Measurements from ENCODE around the gene CADPS.

Gene CADPS

DNA sequence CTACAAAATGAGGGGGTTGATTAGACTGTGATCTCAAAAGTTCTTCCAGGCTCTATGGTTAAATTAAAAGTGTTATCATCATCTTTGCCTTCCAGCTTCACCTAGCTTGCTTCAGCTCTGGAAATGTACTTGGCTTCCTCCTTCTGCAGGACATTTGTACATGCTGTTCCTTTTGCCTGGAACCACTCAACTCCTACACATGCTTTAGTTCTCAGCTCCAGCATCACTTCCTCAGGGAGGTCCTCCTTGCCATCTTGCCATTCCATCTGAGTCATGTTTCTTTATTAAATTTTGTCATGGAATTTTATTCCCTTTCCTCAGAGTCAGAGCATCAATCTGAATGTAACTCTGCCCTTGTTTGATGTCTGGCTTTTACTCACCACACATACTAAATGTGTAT, 343.2 kb downstream of the CADPS start:
- no peak for DNase-seq (ENCODE audit: extremely low read depth in 1 of 2, low read depth in 1 of 2)

DNA sequence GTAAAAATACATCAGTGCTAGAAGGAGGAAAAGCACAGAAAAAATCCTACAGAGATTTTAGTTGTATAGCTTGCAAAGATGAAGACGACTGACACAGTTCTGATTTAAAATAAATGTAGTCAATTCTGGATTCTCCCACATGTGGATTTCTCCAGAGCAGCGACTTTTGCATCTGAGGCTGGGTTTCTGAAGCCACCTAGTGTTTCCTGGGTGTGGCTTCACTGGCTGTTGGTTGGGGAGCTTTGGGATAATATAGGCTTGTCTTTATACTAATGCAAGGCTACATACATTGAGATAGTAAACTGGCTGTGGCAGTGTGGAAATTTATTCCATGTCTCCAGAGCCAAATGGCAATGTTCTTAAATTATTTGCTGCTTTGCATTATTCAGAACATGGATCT, 343.7 kb downstream of the CADPS start:
- no peak for DNase-seq (ENCODE audit: extremely low read depth in 1 of 2, low read depth in 1 of 2)

DNA sequence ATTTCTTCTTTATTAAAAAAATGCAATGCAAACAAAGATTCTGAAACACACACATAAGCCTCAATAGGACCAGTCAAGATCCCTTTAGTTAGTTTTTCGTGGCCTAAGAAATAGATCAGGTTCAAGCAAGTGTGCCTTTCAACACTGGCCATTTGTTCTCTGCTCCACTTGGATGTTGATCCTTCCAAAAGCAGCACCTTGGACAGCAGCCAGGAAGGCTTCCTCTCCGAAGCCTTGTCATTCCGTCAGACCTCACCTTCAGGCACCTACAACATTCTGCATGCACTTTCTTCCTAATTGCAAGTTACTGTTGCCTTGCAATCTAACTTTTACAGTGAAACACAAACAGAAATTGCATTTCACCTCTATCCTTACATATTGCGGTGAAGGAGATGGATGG, 346.0 kb downstream of the CADPS start:
- no peak for DNase-seq (ENCODE audit: extremely low read depth in 1 of 2, low read depth in 1 of 2)

DNA sequence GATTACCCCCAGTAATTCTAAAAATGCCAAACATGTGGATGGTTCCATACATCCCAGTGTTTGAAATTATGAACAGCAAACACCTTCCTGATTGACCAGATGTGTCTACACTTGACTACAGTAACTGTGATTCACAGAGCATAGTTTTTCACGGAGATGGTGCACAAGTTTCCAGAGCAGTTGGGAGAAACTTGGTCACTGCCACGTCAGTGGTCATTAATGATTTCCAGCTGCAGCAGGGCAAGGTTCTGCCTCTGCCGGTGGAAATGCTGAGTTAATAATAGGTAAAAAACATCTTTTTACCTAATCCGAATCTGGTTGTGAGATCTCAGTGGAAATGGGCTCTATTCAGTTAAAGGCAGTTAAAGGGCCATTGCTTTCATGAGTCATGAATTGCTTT, 347.7 kb downstream of the CADPS start:
- DNase-seq (ENCODE audit: extremely low read depth in 1 of 2, low read depth in 1 of 2), result no peak

DNA sequence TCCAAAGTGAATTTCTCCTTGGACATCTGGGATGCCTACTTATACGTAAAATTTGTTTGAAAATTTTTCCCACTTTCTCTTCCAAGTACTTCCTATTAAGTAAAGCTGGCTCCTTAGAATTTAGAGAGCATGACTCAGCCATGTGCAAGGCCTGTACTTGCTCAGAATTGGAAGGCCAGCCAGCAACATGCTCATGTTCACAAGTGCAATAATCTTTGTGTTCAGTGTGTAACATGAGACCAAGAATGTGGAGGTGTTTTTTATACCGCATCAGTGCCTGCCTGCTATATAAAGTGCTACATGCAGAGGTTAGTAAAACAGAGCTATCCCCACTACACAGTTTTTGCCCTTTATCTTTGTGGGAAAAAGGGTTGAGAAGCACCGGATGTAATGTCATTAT, 349.9 kb downstream of the CADPS start:
- DNase-seq (ENCODE audit: extremely low read depth in 1 of 2, low read depth in 1 of 2), result no peak

DNA sequence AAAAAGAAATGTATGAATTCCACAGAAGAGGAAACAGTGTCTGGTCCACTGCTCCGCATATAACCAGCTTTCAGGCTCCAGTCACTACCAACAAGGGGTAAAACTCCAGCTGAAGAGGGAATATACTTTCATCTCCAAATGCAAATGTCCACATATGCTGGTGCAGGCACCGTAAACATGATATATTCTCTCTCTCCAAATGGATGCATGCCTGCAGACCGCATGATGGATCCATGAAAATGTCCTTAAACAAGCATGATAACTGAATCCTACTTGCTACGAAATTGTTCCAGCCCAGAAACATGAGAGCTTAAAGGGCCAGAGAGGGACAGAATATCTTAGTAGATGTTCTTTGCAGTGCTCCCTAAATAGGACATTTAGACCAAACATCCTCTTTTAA, 351.5 kb downstream of the CADPS start:
- DNase-seq (ENCODE audit: extremely low read depth in 1 of 2, low read depth in 1 of 2), result no peak

DNA sequence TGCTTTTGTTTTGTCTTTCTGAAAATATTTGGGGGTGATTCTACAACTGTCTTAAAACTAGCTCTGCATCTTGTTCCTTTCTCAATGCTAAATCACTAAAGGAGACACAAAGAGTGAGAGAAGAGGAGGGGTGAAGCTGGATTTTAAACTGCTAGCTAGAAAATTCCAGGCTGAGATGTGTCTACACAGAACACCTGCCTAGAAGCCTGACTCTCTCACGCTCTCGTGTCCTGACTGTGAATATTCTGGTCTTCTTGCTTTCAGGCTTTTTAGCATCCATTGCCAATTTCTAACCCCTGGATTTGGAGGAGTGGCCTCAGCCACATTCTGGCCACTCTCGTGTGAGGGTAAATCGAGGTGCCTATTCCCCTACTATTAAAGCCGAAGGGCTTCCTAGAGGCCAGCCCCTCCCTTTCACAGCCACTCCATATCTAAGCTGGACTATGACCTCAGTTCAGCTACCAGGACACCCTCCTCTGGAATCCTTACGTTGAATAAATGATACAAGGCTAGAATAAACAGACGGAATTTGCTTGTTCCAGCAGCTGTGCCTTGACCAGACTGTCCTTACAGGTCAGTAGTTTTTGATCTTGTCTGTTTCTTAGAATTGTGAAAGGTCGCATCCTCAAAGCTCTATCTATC, 353.6 kb downstream of the CADPS start:
- DNase-seq (ENCODE audit: extremely low read depth in 1 of 2, low read depth in 1 of 2), result no peak

DNA sequence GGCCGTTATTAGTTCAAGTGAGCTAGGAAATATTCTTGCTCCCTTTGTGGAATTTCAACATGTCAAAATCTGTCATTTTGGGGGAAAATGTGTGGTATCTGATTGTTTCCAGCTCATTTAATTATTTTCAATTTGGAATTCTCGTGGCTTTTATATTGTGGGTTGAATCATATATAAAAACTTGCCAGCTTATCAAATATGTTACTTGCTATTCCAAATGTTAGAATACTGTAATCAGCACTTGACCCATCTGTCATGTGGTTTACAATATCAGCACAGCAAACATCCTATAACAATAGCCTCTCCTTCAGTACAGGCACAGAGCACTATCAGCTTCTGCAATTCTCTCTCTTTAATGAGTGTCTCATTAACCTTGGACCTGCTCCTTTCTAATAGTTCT, 371.7 kb downstream of the CADPS start:
- DNase-seq (ENCODE audit: extremely low read depth in 1 of 2, low read depth in 1 of 2), result no peak

DNA sequence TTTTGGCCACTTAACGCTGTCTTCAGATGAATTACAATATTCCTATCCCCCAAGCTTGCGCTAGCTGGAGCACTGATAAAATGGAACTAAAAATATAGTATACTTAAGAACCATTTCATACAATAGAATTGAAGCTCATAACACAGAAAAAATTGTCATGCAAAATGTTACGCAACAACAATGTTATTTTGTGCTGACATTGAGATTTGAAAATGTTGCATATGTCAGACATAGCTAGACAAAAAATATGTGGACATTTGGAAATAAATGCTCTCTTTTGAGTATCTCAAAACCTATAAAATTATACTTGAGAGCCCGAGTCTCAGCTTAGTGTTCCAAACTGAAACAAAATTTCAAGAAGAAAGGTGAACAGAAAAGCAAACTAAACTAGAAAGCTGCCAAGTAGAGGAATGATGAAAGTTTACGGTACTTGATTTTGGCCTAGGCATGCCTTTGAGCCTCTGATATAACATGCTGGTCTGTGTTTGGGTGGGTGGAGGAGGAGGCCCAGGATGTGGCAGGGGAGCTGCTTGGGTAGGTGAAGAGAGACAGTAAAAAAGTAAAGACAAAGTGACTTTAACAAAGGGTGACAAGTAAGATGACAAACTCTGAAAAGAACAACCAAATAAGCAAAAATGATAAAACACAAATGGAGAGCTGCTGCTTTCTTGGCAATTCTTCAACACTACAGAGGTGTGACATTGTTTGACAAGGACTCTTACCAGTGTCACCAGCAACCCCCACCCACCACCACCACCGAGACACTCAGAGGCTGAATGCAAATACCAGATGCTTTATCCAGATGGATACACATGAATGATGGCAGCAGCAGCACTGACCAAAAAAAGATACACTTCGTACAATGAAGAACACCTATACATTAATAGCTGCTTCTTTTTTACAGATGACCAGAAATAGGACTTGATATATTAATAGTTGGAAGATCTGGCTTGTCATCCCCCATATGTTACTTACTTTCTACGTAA, 372.6 kb downstream of the CADPS start:
- no peak for DNase-seq (ENCODE audit: extremely low read depth in 1 of 2, low read depth in 1 of 2)

DNA sequence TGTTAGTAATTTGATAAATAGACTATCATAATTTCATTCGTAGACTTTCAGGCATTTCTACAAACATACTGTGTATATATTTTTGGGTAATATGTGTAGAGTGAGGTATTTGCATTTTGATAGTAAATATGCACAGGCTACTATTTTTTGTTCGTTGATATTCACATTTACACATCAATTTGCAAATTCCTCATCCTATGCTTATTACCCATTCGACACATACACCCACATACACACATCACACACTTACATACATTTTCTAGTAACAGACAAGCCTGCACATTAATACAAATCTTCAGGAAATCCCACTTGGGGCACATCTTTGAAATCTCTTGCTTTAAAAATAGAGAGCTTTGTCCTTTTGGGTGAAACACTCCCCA, 373.9 kb downstream of the CADPS start:
- DNase-seq (ENCODE audit: extremely low read depth in 1 of 2, low read depth in 1 of 2), result no peak

DNA sequence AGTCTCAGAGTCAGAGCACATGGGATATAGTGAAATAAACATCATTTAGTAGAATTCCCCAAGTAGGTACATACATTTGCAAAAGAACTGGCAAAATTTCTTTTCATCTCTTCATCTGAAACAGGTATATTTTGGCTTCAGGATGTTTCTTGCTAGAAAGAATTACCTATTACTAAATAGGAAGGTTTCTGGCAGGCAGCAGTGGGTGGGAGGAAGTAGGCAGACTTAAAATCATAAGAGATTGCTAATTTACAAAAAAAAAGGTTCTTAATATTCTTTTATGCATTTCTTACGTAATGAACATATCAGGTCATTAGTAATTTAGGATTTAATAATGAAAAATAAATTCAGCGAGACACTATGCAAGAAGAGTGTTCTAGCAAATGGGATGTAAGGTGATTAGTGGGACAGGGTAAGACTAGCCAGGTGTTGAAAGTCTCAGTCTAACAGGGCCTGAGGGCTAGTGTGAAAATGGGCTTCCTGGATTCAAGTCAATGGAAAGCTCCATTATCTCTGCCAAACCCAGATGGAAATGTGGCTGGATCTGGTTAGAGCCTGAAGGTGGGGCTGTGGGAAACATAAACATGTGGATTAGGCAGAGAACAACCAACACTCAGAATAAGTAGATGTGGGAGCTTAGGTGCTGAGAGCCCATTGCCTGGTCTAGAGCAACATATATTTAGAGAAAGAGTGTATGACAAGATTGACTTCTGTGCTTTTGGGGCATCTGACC, 374.5 kb downstream of the CADPS start:
- no peak for DNase-seq (ENCODE audit: extremely low read depth in 1 of 2, low read depth in 1 of 2)

DNA sequence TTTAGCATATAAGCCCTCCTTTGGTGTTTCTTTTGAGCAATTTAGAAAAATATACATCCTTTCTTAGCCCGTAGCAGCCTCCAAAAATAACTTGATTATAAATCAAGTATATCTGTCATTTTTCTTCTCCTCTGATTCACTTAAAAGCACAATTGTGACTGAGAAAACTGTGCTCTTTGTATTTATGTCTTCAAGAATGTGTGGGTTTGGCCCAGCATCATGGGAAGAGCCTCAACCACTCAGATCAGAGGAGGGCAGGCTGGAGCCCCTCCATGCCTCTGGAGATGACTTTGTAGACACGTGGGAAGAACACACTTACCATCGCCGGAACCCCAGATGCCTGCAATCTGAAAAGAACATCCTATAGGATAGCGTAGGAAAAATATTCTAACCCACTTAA, 378.1 kb downstream of the CADPS start:
- DNase-seq (ENCODE audit: extremely low read depth in 1 of 2, low read depth in 1 of 2), result no peak

DNA sequence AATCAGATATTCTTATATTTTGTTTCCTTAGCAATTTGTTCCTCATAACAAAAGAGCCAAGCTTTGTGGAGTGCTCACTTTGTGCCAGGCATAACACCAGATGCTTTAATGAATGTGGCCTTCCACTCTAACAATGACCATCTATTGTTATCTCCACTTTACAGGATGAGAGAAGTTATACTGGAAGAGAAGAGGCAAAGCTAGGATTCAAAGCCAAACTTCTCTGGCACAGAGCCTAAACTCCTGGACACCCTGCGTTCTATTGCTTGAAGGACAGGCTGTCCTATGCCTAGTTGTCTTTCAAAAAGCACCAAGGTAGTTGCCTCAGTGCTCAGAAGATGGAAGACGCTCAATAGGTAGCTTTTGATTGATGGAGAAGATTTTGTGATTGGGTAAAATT, 378.7 kb downstream of the CADPS start:
- DNase-seq (ENCODE audit: extremely low read depth in 1 of 2, low read depth in 1 of 2), result no peak

DNA sequence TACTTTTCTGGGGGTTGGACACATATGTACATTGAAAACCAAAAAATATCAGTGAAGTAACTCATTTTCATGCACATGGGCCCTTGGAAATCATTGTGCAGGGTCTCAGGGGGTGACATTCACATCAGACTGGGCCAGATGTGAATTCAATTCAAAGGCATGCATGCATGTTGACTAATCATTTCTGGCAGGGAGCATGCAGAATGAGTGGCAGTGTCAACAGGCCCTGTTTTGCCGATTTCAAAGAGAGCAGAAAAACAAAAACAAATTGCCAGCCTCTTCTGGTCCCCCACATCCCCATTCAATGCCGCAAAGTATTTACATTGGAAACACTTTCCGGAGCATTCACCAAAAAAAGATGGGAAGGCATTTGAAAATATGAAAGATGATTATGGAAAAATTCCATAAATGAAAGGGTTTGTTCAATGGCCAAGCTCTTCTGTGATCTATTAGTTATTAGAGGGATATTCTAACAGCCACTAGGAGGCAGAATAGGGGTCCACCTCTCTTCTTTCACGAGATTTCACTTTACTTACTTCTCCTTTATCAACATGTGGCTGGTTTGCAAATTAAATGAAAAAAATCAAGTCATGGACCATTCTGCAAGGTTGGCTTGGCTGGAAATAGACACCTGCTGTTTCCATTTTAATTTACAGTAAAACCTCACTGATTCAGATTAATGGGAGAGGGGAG, 382.0 kb downstream of the CADPS start:
- DNase-seq (ENCODE audit: extremely low read depth in 1 of 2, low read depth in 1 of 2), result no peak

DNA sequence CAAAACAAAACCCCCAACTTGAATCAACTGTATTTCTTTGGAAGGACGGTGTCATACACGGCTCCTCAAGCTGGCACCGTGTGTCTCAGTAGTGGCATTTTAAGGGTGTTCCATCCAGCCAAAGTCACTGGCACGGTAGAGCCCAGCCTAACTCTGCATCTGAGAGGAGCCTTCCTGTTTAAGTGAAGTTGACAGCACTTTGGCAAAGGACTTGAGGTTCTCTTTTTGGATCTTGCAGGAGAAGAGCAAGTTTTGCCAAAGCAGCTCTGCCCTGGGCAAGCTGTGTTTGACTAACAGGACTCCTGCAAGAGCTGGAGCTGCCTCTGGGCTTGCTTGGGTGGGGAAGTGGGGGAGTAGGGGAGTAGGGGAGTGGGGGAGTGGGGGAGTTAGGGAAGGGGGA, 392.3 kb downstream of the CADPS start:
- DNase-seq (ENCODE audit: extremely low read depth in 1 of 2, low read depth in 1 of 2), result no peak

DNA sequence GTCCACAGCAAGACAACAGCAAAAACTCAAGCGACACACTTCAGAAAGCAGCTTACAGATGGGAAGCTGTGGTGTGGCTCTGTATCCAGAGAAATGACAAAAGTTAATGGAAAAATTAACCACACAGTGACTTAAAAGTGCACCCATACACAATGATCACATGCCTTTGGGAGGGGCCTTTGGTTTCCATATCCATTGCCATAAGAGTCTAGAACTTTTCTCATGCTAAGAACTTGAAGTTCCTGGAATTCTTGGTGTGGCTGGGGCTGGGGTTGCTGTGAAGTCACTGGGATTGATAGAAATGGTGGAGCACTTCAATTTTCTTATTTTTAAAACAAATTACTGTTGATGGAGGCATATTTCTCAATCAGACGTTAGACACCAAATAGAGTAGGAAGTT, 393.3 kb downstream of the CADPS start:
- DNase-seq (ENCODE audit: extremely low read depth in 1 of 2, low read depth in 1 of 2), result no peak

DNA sequence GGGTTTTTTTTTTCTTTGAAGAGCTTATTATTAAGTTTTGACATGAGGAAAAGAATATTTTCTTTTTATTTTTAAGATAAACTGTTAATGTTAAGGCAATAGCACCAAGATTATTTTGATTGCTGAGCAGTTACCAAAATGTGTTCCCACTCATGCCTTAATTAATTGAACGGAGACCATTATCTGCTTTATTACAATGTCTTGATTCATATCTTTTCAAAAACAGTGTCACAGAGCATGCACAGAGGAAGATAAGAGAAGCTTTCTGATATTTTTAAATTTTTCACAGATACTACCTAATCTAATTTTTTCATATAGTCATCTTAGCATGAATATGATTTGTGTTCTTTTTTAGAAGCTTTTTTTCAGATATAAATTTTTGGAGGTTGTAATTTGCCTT, 395.2 kb downstream of the CADPS start:
- DNase-seq (ENCODE audit: extremely low read depth in 1 of 2, low read depth in 1 of 2), result no peak

DNA sequence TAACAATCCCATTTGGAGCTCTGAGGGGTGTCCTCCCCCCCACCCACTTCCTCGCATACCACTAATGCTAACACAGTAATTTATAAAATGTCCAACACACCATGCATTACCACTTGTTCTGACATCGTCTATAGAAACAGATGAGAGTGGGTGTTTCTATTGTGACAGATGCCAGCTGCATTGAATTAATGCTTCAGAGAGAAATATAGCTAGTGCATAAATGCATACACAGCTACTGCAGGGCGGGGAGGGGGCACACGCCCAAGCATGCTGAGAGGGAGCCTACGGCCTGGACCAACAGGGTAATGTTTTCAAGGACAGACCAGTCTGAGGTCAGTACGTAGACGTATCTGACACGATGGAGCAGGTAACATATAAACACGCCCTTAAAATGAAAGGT, 395.9 kb downstream of the CADPS start:
- DNase-seq (ENCODE audit: extremely low read depth in 1 of 2, low read depth in 1 of 2), result no peak

DNA sequence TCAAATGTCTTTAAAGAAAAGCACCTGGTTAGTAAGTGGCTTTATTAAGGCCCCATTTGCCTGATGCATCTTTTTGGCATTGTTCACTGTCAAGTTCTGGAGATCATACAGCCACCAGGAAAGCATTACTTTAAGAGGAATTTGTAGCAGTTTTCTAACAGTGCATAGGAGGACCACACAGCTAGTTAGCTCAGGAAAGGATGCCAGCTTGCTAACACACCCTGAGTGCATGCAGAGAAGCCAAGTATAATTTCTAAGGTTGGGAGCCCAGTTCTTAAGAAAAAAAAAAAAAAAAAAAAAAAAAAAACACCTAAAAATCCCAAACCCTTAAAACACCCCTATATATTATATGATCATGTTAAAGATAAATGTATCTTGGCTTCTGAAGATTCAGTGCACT, 399.9 kb downstream of the CADPS start:
- DNase-seq (ENCODE audit: extremely low read depth in 1 of 2, low read depth in 1 of 2), result no peak

DNA sequence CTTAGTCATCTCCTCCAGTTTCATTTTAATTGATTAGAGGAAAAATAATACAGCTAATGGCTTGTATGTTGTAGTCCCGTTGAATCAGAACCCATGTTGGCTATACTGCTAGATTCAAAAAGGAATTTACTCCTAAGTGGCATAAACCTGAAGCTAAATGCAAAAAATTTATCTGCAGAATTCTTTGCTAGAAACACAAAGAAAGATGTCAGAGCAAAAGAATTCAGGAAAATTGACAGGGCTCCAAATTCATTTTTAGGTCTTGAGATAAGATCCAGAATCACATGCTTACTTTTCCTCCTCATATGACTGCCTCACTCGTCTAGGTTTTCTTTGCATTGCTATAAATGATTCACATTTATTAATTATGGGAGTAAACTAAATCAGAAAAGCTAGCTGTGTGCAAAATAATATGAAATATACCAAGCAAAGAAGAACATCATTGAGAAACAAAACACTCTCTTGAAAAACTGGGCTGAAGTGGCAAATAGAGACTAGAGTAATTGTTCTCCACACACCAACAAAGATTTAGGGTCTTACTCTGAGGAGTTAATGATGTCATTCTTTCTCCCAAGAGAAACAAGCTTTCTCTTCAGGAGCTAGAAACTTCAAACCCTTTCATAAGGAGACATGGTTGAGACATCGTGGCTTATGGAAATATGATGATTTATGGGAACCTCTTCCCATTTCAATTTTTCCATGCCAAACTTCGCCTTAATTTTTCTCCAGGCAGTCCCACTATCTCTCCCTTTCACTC, 407.1 kb downstream of the CADPS start:
- DNase-seq (ENCODE audit: extremely low read depth in 1 of 2, low read depth in 1 of 2), result no peak
